Activated CD8-positive, alpha-beta T cell treated with anti-CD3 and anti-CD28 coated beads for 36 hours (primary cell): ENCODE results near the gene UFSP1. TPM values are rescaled to one million over a fixed set of nuclear protein-coding genes. Genes with fewer than 3 reads are reported as not detected.

Experiments
- ATAC-seq: fragments of 200-7000 bp; cut with Tn5 transposase; one replicate; pipeline ENCODE4 v1.10.0; 2021; ENCODE audit warnings: mild to moderate bottlenecking, moderate library complexity
- CTCF ChIA-PET: fragments of 350-600 bp; sonication (Branson Sonifier 250); formaldehyde crosslinking; loops from one replicate; lab custom pipeline; 2021; ENCODE audit warnings: antibody characterized with exemption; lab: Charles Lee
- POLR2A ChIA-PET: fragments of 350-600 bp; sonication (Branson Sonifier 250); formaldehyde crosslinking; loops from one replicate; lab custom pipeline; 2021; ENCODE audit warnings: antibody characterized with exemption; lab: Charles Lee
- DNase-seq: peaks from one replicate; pipeline ENCODE4 v3.0.0-alpha.2; 2020
- H3K27ac Mint-ChIP-seq: one replicate; pipeline ENCODE4 v1.8.0; 2021; ENCODE audit warnings: mild to moderate bottlenecking, mixed read lengths
- H3K27me3 Mint-ChIP-seq: one replicate; pipeline ENCODE4 v1.8.0; 2021; ENCODE audit warnings: mixed read lengths
- H3K36me3 Mint-ChIP-seq: one replicate; pipeline ENCODE4 v1.8.0; 2021; ENCODE audit warnings: low read depth, mixed read lengths
- H3K4me1 Mint-ChIP-seq: one replicate; pipeline ENCODE4 v1.8.0; 2021; ENCODE audit warnings: low read depth, mixed read lengths
- H3K4me3 Mint-ChIP-seq: one replicate; pipeline ENCODE4 v1.8.0; 2021; ENCODE audit warnings: mild to moderate bottlenecking, moderate library complexity, mixed read lengths
- H3K9me3 Mint-ChIP-seq: one replicate; pipeline ENCODE4 v1.8.0; 2021; ENCODE audit warnings: mixed read lengths
- intact Hi-C: fragments of 100-400 bp; cut with micrococcal nuclease; formaldehyde crosslinking; loops from one replicate; pipeline ENCODE4 v1.10.0; 2022
- total RNA-seq, 2 experiments: library from RNA; stranded (reverse); gene quantifications; one replicate each; pipeline ENCODE4 v1.2.3, GENCODE V29; 2021
- TF ChIP-seq, protein P1 (sequence below): fragments of 200-600 bp; IDR thresholded peaks from one replicate; pipeline ENCODE4 v1.8.0; 2022; ENCODE audit warnings: antibody characterized with exemption, mild to moderate bottlenecking

Gene UFSP1
- total RNA-seq, 2 experiments from 2014 or later: 2.1 to 2.2 TPM

DNA sequence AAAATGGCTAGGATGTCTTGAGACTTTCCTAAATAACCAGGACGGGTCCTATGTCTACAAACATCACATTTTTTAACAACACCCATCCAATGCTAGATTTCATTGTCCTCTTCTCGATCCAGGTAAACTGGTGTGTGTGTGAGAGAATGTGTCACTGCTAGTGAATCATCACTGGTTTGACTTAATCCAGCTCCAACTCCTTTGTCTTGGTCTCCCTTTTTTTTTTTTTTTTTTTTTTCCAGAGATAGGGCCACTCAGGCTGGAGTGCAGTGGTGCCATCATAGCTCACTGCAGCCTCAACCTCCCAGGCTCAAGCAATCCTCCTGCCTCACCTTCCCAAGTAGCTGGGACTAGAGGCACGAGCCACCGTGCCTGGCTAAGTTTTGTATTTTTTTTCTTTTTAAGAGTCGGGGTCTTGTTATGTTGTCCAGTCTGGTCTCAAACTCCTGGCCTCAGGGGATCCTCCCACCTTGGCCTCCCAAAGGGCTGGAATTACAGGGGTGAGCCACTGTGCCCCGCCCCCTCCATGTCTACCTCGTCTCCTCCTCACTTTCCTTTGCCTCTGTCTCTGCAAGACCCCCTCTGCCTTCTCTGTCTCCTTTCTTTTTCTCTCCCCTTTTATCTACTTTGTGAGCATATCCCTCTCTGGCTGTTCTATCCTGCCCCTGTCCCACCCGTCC is 2.2 kb upstream of the UFSP1 start:
- Mint-ChIP-seq H3K4me3 (peak overlapping the region; percentile 73), H3K9me3 (no peaks in the 10 kb centered on the region), H3K4me1 (peaks cover 30% of the 10 kb centered on the region), H3K27ac (no peak overlapping the region), H3K36me3 (peaks cover 23% of the 10 kb centered on the region), H3K27me3 (peaks cover 33% of the 10 kb centered on the region)
- no peak for DNase-seq
- TF ChIP-seq, protein P1, sequence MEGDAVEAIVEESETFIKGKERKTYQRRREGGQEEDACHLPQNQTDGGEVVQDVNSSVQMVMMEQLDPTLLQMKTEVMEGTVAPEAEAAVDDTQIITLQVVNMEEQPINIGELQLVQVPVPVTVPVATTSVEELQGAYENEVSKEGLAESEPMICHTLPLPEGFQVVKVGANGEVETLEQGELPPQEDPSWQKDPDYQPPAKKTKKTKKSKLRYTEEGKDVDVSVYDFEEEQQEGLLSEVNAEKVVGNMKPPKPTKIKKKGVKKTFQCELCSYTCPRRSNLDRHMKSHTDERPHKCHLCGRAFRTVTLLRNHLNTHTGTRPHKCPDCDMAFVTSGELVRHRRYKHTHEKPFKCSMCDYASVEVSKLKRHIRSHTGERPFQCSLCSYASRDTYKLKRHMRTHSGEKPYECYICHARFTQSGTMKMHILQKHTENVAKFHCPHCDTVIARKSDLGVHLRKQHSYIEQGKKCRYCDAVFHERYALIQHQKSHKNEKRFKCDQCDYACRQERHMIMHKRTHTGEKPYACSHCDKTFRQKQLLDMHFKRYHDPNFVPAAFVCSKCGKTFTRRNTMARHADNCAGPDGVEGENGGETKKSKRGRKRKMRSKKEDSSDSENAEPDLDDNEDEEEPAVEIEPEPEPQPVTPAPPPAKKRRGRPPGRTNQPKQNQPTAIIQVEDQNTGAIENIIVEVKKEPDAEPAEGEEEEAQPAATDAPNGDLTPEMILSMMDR: no peak
- no peak for ATAC-seq
- intact Hi-C loops: no loop called here
- CTCF ChIA-PET: interaction anchor here (0.7 to 2.5 kb wide), 3 partner anchors 167 to 301 kb away, joined by 3 to 8 read pairs (median 3); no protein-coding TSS in a partner anchor
- POLR2A ChIA-PET: no interaction called here

DNA sequence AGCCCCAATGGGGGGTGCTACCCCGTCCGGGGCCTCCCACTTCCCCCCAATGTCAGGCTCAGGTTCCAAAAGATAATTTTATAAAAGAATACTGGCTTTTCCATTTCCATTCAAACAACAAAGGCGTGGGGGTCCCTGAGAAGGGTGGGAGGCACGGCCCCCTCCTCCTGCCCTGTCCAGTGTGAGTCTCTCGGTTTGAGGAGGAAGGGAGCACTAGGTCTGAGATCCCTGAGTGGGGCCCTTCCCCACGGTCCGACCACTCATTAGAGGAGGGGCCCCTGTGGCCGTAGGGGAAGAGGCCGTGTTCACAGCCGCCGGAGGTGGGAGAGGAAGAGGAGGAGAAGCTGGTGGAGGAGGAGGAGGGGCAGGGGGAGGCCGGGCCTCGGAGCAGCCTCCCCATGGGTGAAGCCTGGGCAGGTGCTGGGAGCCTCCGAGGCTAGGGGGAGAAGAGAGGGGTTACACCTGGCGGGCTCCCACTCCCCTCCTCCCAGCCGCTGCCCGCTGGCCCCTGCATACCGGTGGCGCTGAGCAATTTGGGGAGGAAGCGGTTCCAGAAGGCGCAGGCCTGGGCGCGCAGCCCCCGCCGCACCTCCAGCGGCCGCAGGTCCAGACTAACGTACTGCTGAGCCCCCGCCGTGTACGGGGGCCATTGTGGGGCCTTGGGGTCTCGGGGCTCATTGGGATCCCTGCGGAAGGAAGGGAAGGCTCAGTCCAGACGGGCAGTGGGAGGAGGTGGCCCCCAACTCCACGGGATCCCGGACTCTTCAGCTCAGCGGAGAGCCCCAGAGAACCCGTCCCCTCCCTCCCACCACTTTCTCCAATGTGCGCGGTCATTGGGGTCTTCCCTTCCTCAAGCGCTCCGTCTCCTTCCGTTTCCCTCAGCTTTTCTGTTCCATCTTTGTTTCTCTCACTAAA is 1.4 kb upstream of the UFSP1 start:
- ATAC-seq (no peak), DNase-seq (no peak)
- POLR2A ChIA-PET: interaction anchor here (1.0 to 7.4 kb wide), 3 partner anchors 15 to 353 kb away, joined by 3 to 167 read pairs (median 5); partner anchors contain the start of genes SLC12A9 and SRRT
- Mint-ChIP-seq H3K4me3 (peak overlapping the region; percentile 73), H3K9me3 (no peaks in the 10 kb centered on the region), H3K4me1 (peaks cover 32% of the 10 kb centered on the region), H3K27me3 (peaks cover 27% of the 10 kb centered on the region), H3K36me3 (peaks cover 31% of the 10 kb centered on the region), H3K27ac (no peak overlapping the region)
- CTCF ChIA-PET: interaction anchor here (0.7 to 2.5 kb wide), 7 partner anchors 16 to 302 kb away, joined by 3 to 9 read pairs (median 6); partner anchors contain the start of gene SRRT
- TF ChIP-seq, protein P1: no peak
- intact Hi-C loops: no loop called here

DNA sequence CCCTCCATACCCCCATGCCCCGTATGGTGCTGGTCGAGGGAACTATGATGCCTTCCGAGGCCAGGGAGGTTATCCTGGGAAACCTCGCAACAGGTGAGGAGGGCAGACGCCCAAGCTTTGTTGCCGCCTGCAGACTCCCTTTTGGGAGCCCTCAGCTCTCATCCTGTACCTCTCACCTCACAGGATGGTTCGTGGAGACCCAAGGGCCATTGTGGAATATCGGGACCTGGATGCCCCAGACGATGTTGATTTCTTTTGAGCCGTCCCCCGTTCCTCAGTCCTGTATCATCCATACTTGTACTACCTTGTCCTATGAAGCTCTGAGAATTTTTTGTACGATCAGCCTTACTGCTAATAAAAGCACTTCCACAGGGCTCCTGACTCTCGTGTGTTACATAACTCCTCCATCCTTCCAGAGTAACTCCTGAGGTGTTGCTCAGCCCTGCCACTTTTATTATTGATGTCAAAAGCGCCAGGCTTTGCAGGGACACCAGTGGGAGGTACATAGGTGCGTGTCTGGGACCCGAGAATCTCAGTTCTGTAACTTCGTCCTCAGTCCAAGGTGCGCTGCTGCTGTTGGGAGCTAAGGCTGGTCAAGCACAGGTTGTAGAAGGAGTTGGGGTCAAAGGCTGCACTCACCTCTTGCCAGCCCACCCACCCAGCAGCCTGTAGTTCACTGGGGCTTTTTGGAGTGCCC is 1.1 kb downstream of the UFSP1 start:
- TF ChIP-seq, protein P1: no peak
- intact Hi-C loops: no loop called here
- Mint-ChIP-seq H3K36me3 (peaks cover 55% of the 10 kb centered on the region), H3K27me3 (peaks cover 17% of the 10 kb centered on the region), H3K27ac (peak overlapping the region; percentile 94), H3K4me3 (peak overlapping the region; percentile 73), H3K9me3 (no peaks in the 10 kb centered on the region), H3K4me1 (peaks cover 47% of the 10 kb centered on the region)
- ATAC-seq (no peak), DNase-seq (no peak)
- CTCF ChIA-PET: interaction anchor here (1.2 to 2.6 kb wide), 5 partner anchors 11 to 183 kb away, joined by 3 to 9 read pairs (median 3); partner anchors contain the start of genes POP7 and SRRT
- POLR2A ChIA-PET: interaction anchor here (0.7 to 7.4 kb wide), 5 partner anchors 7 to 363 kb away, joined by 3 to 167 read pairs (median 3); partner anchors contain the start of genes PLOD3, SRRT, TRIP6 and ZNHIT1

DNA sequence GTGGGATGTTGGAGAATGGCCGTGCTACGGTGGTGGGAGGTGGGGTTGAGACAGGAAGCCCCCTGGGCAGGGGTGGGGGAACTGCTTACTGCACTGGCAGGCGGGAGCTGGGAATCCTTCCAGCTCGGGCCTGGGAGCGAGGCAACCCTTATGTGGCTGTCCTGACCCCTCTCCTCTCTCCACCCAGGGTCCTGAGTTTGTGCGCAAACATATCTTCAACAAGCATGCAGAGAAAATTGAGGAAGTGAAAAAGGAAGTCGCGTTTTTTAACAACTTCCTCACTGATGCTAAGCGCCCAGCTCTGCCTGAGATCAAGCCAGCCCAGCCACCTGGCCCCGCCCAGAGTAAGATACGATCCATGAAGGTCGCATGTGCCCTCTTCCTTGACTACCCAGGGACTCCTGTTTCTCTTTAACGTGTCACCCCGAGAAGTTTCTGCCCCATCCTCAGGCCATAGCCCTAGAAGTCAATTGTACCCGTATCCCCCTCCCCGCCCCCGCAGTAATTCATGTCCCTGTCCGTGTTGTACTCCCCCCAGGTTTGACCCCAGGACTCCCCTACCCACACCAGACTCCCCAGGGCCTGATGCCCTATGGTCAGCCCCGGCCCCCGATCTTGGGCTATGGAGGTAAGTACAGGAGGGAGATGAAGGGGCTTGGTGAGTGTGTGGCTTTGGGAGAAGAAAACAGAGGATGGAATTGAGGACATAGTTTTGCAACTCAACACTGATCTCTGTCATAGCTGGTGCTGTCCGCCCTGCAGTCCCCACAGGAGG is 1.8 kb downstream of the UFSP1 start:
- peaks cover 13% of the 10 kb centered on the region for H3K27me3 Mint-ChIP-seq
- peaks cover 52% of the 10 kb centered on the region for H3K4me1 Mint-ChIP-seq
- DNase-seq (peak; percentile 79), ATAC-seq (peak; percentile 31)
- CTCF ChIA-PET: interaction anchor here (0.6 to 2.6 kb wide), 8 partner anchors 10 to 235 kb away, joined by 3 to 9 read pairs (median 4); partner anchors contain the start of genes POP7, SLC12A9 and SRRT
- H3K27ac Mint-ChIP-seq: peak overlapping the region; percentile 94
- POLR2A ChIA-PET: interaction anchor here (0.6 to 7.4 kb wide), 4 partner anchors 12 to 741 kb away, joined by 3 to 167 read pairs (median 4); partner anchors contain the start of genes FIS1, PLOD3, SRRT and ZNHIT1
- peak overlapping the region; percentile 73 for H3K4me3 Mint-ChIP-seq
- intact Hi-C loops: no loop called here
- H3K9me3 Mint-ChIP-seq: no peaks in the 10 kb centered on the region
- H3K36me3 Mint-ChIP-seq: peaks cover 60% of the 10 kb centered on the region
- TF ChIP-seq, protein P1: no peak
